GM12878 (cell line): ENCODE results near the gene HM13. TPM values are rescaled to one million over a fixed set of nuclear protein-coding genes. Genes with fewer than 3 reads are reported as not detected.

ENCODE experiments used
- ATF2 ChIP-seq: IDR thresholded peaks from 2 replicates; pipeline ENCODE4 v1.6.1; 2012; ENCODE audit warnings: low read length, inconsistent platforms
- CBFB ChIP-seq: IDR thresholded peaks from 2 replicates; pipeline ENCODE4 v1.6.1; 2016; ENCODE audit warnings: antibody characterized with exemption, low read depth
- EED ChIP-seq: sonication (generic); IDR thresholded peaks from 2 replicates; pipeline ENCODE4 v1.6.1; 2016; ENCODE audit warnings: antibody characterized with exemption, low read depth
- HCFC1 ChIP-seq: fragments of 150-350 bp; IDR thresholded peaks from 2 replicates; pipeline ENCODE4 v1.6.1; 2014; ENCODE audit warnings: low read length
- HDGF ChIP-seq: fragments of 450-650 bp; IDR thresholded peaks from 2 replicates; pipeline ENCODE4 v1.6.1; 2016; ENCODE audit warnings: antibody characterized with exemption
- MEF2A ChIP-seq: IDR thresholded peaks from 2 replicates; pipeline ENCODE4 v1.6.1; 2011; ENCODE audit warnings: low read depth, mild to moderate bottlenecking, low read length, moderate library complexity; ENCODE audit not compliant: insufficient read depth
- NBN ChIP-seq: fragments of 450-650 bp; IDR thresholded peaks from 2 replicates; pipeline ENCODE4 v1.6.1; 2016
- NFIC ChIP-seq: IDR thresholded peaks from 2 replicates; pipeline ENCODE4 v1.6.1; 2012; ENCODE audit warnings: low read depth, mild to moderate bottlenecking, inconsistent platforms, low read length, moderate library complexity
- NFYA ChIP-seq: IDR thresholded peaks from 2 replicates; pipeline ENCODE4 v1.6.1; 2011; ENCODE audit warnings: low read depth, mild to moderate bottlenecking, low read length, improper control_type of control experiment, borderline replicate concordance
- SMAD5 ChIP-seq: IDR thresholded peaks from 2 replicates; pipeline ENCODE4 v1.6.1; 2016; ENCODE audit warnings: antibody characterized with exemption, low read depth
- SPI1 ChIP-seq: IDR thresholded peaks from 2 replicates; pipeline ENCODE4 v1.6.1; 2011; ENCODE audit warnings: low read depth, mild to moderate bottlenecking, low read length, moderate library complexity, borderline replicate concordance; ENCODE audit not compliant: insufficient read depth
- YY1 ChIP-seq: IDR thresholded peaks from 2 replicates; pipeline ENCODE4 v1.6.1; 2011; ENCODE audit warnings: low read depth, mild to moderate bottlenecking, low read length
- ZBTB11 ChIP-seq: fragments of 450-650 bp; formaldehyde crosslinking; IDR thresholded peaks from 2 replicates; pipeline ENCODE4 v1.5.0; 2022; ENCODE audit warnings: mild to moderate bottlenecking, missing genetic modification characterization
- ZNF274 ChIP-seq: IDR thresholded peaks from one replicate; pipeline ENCODE4 v1.8.0; 2011; ENCODE audit not compliant: insufficient read length, insufficient read depth
- ZNF687 ChIP-seq: fragments of 450-650 bp; IDR thresholded peaks from 2 replicates; pipeline ENCODE4 v1.6.1; 2017; ENCODE audit warnings: mild to moderate bottlenecking, moderate library complexity
- polyA plus RNA-seq, 11 experiments: library from polyadenylated mRNA; depleted of rRNA in 4 of 11; unstranded in 6 of 11; stranded (reverse) in 5 of 11; fragments of >200 nt; fragmentation: Nextera tagmentation in 4 of 11; fragmentation: Illumina TruSeq in 1 of 11; extraction: Ambion mirVana in 4 of 11; extraction: Trizol in 1 of 11; gene quantifications; 1 replicate in 1 of 11; 2 replicates in 10 of 11; pipeline versions ENCODE4 v1.2.1 to v1.2.3, GENCODE V29; 2011 to 2016; ENCODE audit warnings: inconsistent platforms in 2 of 11, missing spikeins in 2 of 11, low read depth in 1 of 11
- total RNA-seq, 4 experiments: library from RNA; depleted of rRNA in 3 of 4; stranded (reverse); fragments of >200 nt in 3 of 4; fragmentation: Illumina TruSeq in 1 of 4; extraction: Trizol in 1 of 4; gene quantifications; 2 replicates each; pipeline versions ENCODE4 v1.2.1 to v1.2.3, GENCODE V29; 2013 to 2021
- TF ChIP-seq, protein P1 (sequence below): fragments of 450-650 bp; IDR thresholded peaks from 2 replicates; pipeline ENCODE4 v1.6.1; 2017; ENCODE audit warnings: low read depth, mild to moderate bottlenecking, moderate library complexity
- TF ChIP-seq, protein P2 (sequence below): fragments of 150-350 bp; IDR thresholded peaks from 2 replicates; pipeline ENCODE4 v1.6.1; 2014; ENCODE audit warnings: mild to moderate bottlenecking, low read depth, low read length

The HM13 gene
- total and polyA plus RNA-seq, 10 of the 15 experiments (the other 5 are each of a cell fraction or from before 2014, with no cell fraction given): 4.8 to 185 (median 81.7) TPM

- TF ChIP-seq NFYA (no peak), EED (no peak), CBFB (no peak), NBN (no peak), SMAD5 (no peak), HDGF (peak; percentile 44; the same call in 1 of the 2 replicates), YY1 (no peak), ZNF687 (no peak), ATF2 (no peak), ZNF274 (no peak), ZBTB11 (CRISPR knock-in tag) (no peak), HCFC1 (no peak), SPI1 (no peak), NFIC (no peak), MEF2A (no peak)
- TF ChIP-seq, protein P1, sequence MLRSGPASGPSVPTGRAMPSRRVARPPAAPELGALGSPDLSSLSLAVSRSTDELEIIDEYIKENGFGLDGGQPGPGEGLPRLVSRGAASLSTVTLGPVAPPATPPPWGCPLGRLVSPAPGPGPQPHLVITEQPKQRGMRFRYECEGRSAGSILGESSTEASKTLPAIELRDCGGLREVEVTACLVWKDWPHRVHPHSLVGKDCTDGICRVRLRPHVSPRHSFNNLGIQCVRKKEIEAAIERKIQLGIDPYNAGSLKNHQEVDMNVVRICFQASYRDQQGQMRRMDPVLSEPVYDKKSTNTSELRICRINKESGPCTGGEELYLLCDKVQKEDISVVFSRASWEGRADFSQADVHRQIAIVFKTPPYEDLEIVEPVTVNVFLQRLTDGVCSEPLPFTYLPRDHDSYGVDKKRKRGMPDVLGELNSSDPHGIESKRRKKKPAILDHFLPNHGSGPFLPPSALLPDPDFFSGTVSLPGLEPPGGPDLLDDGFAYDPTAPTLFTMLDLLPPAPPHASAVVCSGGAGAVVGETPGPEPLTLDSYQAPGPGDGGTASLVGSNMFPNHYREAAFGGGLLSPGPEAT: no peak
- TF ChIP-seq, protein P2, sequence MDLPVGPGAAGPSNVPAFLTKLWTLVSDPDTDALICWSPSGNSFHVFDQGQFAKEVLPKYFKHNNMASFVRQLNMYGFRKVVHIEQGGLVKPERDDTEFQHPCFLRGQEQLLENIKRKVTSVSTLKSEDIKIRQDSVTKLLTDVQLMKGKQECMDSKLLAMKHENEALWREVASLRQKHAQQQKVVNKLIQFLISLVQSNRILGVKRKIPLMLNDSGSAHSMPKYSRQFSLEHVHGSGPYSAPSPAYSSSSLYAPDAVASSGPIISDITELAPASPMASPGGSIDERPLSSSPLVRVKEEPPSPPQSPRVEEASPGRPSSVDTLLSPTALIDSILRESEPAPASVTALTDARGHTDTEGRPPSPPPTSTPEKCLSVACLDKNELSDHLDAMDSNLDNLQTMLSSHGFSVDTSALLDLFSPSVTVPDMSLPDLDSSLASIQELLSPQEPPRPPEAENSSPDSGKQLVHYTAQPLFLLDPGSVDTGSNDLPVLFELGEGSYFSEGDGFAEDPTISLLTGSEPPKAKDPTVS: no peak
These were observed 59.5 kb downstream of the HM13 start (continued) for GRCh38 chr20:31573555-31574321.
